Esophagus squamous epithelium (tissue), 5 donors: Measurements from ENCODE around the gene TPD52L2. TPM values are rescaled to one million over a fixed set of nuclear protein-coding genes. Genes with fewer than 3 reads are reported as not detected.
A peak's percentile ranks its signal among the peaks of the same experiment; 100 is the strongest.
"Not testable (repeated sequence)": the region's sequence is repeated elsewhere in the genome, so short reads cannot be mapped to it uniquely, and the experiment has no call there.

ENCODE experiments used
- DNase-seq: peaks from one replicate; lab custom pipeline; 2025; lab: John Stamatoyannopoulos, UW
- H3K27ac ChIP-seq, 4 donors: fragments of 200-600 bp; sonication (generic); one replicate each; pipeline ENCODE4 v1.5.1; 2016 to 2019; ENCODE audit warnings: mild to moderate bottlenecking in 1 of 4
- H3K27me3 ChIP-seq, 4 donors: fragments of 200-600 bp; sonication (generic); 1 replicate in 3 of 4; 2 replicates in 1 of 4; pipeline versions ENCODE4 v1.5.1 to v1.6.0; 2017 to 2021; ENCODE audit warnings: antibody characterized with exemption in 1 of 4
- H3K36me3 ChIP-seq, 3 donors: fragments of 200-600 bp; sonication (generic); one replicate each; pipeline ENCODE4 v1.5.1; 2016 to 2019
- H3K4me1 ChIP-seq, 3 donors: fragments of 200-600 bp; sonication (generic); one replicate each; pipeline ENCODE4 v1.5.1; 2017 to 2019
- H3K4me3 ChIP-seq, 4 donors: fragments of 200-600 bp; sonication (generic); 1 replicate in 3 of 4; 2 replicates in 1 of 4; pipeline ENCODE4 v1.5.1; 2016 to 2019; ENCODE audit warnings: mild to moderate bottlenecking in 2 of 4, moderate library complexity in 1 of 4
- H3K9me3 ChIP-seq, 3 donors: fragments of 200-600 bp; sonication (generic); one replicate each; pipeline ENCODE4 v1.5.1; 2016 to 2019
- POLR2A ChIP-seq, 4 donors: fragments of 450-650 bp; IDR thresholded peaks; one replicate each; pipeline ENCODE4 v1.6.1; 2017; ENCODE audit warnings: antibody characterized with exemption in 4 of 4, mild to moderate bottlenecking in 4 of 4, moderate library complexity in 3 of 4
- WGBS, 2 donors: methylation state at CpG; one replicate each; pipeline ENCODE4 v1.1.5; 2018; 5-methylcytosine and 5-hydroxymethylcytosine counted together
- intact Hi-C: fragments of 100-400 bp; cut with DNase I; formaldehyde crosslinking; loops from one replicate; pipeline ENCODE4 v1.15.0; 2022
- total RNA-seq, 4 donors: library from RNA; depleted of rRNA; stranded (reverse); fragments of >200 nt; gene quantifications; one replicate each; pipeline ENCODE4 v1.1.0, GENCODE V29; 2016
- TF ChIP-seq, protein P1 (sequence below), 6 experiments: fragments of 450-650 bp in 4 of 6; fragments of 200-600 bp in 2 of 6; sonication (generic) in 2 of 6; IDR thresholded peaks; one replicate each; pipeline ENCODE4 v1.5.1; 2016 to 2019; ENCODE audit warnings: antibody characterized with exemption in 6 of 6, mild to moderate bottlenecking in 4 of 6, moderate library complexity in 4 of 6
- donor health status: DM: yes; HTN: yes; CAD: no.

The TPD52L2 gene
- total RNA-seq, 4 donors from 2014 or later = 97.1 to 124 (median 116) TPM

GRCh38 chr20:63873477-63873971 is 8.5 kb downstream of the TPD52L2 start:
- H3K4me1 ChIP-seq = peaks cover 0 to 18% (median 8%) of the 10 kb centered on the region in 3 donors
- peaks cover 41 to 100% (median 67%) of the 10 kb centered on the region in 3 donors for H3K36me3 ChIP-seq
- H3K27ac ChIP-seq = peak overlapping the region; percentile 57 to 87 (median 73)
- TF ChIP-seq, protein P1, sequence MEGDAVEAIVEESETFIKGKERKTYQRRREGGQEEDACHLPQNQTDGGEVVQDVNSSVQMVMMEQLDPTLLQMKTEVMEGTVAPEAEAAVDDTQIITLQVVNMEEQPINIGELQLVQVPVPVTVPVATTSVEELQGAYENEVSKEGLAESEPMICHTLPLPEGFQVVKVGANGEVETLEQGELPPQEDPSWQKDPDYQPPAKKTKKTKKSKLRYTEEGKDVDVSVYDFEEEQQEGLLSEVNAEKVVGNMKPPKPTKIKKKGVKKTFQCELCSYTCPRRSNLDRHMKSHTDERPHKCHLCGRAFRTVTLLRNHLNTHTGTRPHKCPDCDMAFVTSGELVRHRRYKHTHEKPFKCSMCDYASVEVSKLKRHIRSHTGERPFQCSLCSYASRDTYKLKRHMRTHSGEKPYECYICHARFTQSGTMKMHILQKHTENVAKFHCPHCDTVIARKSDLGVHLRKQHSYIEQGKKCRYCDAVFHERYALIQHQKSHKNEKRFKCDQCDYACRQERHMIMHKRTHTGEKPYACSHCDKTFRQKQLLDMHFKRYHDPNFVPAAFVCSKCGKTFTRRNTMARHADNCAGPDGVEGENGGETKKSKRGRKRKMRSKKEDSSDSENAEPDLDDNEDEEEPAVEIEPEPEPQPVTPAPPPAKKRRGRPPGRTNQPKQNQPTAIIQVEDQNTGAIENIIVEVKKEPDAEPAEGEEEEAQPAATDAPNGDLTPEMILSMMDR (IDR thresholded peaks at IDR 0.05) = no peak
- H3K27me3 ChIP-seq = no peaks in the 10 kb centered on the region
- DNase-seq = no peak
- no peak overlapping the region for H3K4me3 ChIP-seq
- intact Hi-C loops = no loop called here
- 13 to 39% methylated on average over 9 to 12 of the region's 14 CpGs for WGBS, 2 donors
- H3K9me3 ChIP-seq = no peaks in the 10 kb centered on the region

GRCh38 chr20:63874241-63874640 is 9.2 kb downstream of the TPD52L2 start:
- H3K9me3 ChIP-seq, DNase-seq, intact Hi-C loops, H3K4me3 ChIP-seq, H3K27me3 ChIP-seq: not testable (repeated sequence)
- Histone ChIP-seq H3K36me3 (peaks cover 41 to 100% (median 67%) of the 10 kb centered on the region in 3 donors), H3K27ac (peak overlapping the region in 2 of 4 donors; percentile 60 to 79), H3K4me1 (peaks cover 0 to 18% (median 8%) of the 10 kb centered on the region in 3 donors)
- WGBS, 2 donors = 61 to 83% methylated on average over 7 of the region's 7 CpGs

DNA sequence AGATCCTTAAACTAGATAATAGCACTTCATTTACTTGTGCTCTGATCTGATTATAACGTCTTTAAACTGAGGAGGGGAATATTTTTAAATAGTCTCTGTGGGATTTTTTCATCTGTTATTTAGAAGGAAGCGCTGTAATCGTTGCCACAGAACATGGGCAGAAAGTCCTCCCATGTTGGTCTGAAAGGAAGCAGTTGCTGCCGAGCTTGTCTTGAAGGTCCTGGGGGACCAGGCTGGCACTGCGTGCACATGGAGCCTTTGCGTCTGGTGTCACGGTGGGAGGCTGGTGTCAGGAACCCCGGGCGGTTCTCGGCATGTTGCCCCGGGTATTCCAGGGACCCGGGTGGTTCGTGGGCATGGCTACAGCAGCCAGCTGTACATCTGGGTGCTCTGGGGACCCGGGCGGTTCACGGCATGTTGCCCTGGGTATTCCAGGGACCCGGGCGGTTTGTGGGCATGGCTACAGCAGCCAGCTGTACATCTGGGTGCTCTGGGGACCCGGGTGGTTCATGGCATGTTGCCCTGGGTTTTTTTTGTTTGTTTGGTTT is 11.5 kb downstream of the TPD52L2 start:
- H3K36me3 ChIP-seq = peaks cover 41 to 94% (median 67%) of the 10 kb centered on the region in 3 donors
- intact Hi-C loops = no loop called here
- H3K27ac ChIP-seq = no peak overlapping the region
- no peaks in the 10 kb centered on the region for H3K9me3 ChIP-seq
- H3K27me3 ChIP-seq = no peaks in the 10 kb centered on the region
- H3K4me1 ChIP-seq = peaks cover 0 to 18% (median 8%) of the 10 kb centered on the region in 3 donors
- TF ChIP-seq, protein P1 (IDR thresholded peaks at IDR 0.05) = no peak
- no peak for TF ChIP-seq POLR2A (IDR thresholded peaks at IDR 0.05)
- 86 to 95% methylated on average over 4 to 7 of the region's 19 CpGs for WGBS, 2 donors
- DNase-seq = no peak
- H3K4me3 ChIP-seq = no peak overlapping the region

DNA sequence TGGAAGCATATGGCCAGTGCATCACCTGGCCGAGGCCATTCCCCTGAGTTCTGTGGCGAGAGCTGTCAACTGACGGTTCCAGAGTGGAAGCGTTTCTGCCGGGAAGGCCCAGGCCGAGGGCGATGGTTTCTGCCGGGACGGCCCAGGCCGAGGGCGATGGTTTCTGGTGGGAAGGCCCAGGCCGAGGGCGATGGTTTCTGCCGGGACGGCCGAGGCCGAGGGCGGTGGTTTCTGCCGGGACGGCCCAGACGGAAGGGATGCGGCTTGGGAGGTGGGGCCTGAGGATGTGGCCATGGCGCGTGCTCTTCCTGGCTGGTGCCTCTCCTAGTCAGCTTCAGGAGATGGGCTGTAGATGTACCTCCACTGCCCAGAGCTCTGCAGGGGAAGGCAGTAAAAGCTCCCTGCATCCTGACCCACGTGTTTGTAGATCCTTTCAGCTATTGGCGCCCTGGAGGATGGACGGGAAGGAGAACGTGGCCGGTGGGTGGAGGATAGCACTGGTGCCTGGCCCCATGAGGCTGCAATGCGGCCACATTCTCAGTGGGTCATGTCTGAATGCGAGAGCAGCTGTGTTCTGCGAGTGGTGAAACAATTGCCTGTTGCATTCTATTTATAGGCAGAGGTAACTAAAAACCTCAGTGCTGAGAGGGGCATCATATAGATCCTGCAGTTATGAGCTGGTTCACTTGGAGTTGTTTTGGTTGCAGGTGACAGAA is 12.8 kb downstream of the TPD52L2 start:
- Histone ChIP-seq H3K27me3 (no peaks in the 10 kb centered on the region), H3K27ac (no peak overlapping the region), H3K4me3 (no peak overlapping the region), H3K36me3 (peaks cover 40 to 94% (median 60%) of the 10 kb centered on the region in 3 donors), H3K9me3 (no peaks in the 10 kb centered on the region), H3K4me1 (peaks cover 0 to 17% (median 7%) of the 10 kb centered on the region in 3 donors)
- no peak for TF ChIP-seq POLR2A (IDR thresholded peaks at IDR 0.05)
- TF ChIP-seq, protein P1 (IDR thresholded peaks at IDR 0.05) = no peak
- WGBS, 2 donors = 91 to 100% methylated on average over 11 to 18 of the region's 32 CpGs
- intact Hi-C loops = no loop called here
- DNase-seq = no peak

DNA sequence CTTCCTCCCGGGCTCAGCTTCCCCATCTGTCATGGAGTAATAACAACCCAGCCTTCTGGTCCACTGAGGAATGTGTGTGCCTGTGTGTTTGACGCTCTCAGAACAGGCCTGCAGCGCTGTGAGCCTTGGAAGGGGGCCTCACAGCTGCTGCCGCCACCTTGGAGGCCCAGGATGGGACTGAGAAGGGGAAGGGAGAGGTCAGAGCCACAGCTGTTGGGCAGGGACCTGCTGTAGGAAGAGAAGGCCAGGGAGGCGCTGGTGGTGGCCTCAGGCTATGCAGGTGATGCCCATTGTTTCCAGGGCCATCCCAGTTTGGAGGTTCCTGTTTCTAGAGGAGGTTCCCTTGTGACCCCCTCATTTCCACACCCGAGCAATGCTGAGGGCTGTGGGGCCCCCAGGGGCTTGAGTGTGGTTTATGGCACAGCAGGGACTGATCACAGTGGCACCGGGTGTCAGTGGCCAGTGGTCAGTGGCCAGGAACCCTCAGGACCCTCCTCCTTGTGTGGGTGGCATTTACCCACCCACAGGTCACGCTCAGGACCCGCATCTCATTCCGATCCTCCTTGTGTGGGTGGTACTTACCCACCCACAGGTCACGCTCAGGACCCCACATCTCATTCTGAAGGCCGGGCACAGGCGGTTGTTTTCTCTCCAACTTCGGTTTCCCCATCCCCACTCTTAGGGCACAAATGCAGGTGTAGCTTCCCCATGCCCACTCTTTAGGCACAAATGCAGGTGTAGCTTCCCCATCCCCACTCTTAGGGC is 14.0 kb downstream of the TPD52L2 start:
- H3K36me3 ChIP-seq = peaks cover 38 to 94% (median 62%) of the 10 kb centered on the region in 3 donors
- no peak for TF ChIP-seq POLR2A (IDR thresholded peaks at IDR 0.05)
- TF ChIP-seq, protein P1 (IDR thresholded peaks at IDR 0.05) = no peak
- no peak overlapping the region for H3K4me3 ChIP-seq
- no peak overlapping the region for H3K27ac ChIP-seq
- no peak for DNase-seq
- no peaks in the 10 kb centered on the region for H3K27me3 ChIP-seq
- no peaks in the 10 kb centered on the region for H3K9me3 ChIP-seq
- WGBS, 2 donors = 90 to 95% methylated on average over 8 to 13 of the region's 14 CpGs
- H3K4me1 ChIP-seq = peaks cover 0 to 9% (median 0%) of the 10 kb centered on the region in 3 donors
- intact Hi-C loops = no loop called here

DNA sequence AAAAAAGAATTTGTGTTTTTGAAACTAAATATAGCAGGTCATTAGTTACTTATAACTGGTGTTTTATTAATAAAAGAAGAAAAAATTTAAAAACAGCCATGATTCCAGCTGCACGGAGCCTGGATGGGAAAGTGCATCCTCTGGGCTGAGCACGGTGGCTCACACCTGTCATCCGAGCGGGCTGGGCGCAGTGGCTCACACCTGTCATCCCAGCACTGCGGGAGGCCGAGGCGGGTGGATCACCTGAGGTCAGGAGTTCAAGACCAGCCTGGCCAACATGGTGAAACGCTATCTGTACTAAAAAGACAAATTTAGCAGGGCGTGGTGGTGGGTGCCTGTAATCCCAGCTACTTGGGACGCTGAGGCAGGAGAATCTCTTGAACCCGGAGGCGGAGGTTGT is 15.8 kb downstream of the TPD52L2 start:
- intact Hi-C loops, H3K4me3 ChIP-seq, H3K9me3 ChIP-seq, DNase-seq, H3K27ac ChIP-seq, H3K27me3 ChIP-seq: not testable (repeated sequence)
- Histone ChIP-seq H3K36me3 (peaks cover 30 to 94% (median 54%) of the 10 kb centered on the region in 3 donors), H3K4me1 (peaks cover 6 to 28% (median 9%) of the 10 kb centered on the region in 3 donors)
- WGBS, 2 donors = 93 to 95% methylated on average over 11 to 12 of the region's 13 CpGs
